NCI-H345 treated with DMSO at 0.1 percent for 48 hours (cell line): ENCODE data around the gene LTBP3.
A peak's percentile ranks its signal among the peaks of the same experiment; 100 is the strongest.

Source experiments
- DNase-seq: peaks from one replicate; lab custom pipeline; 2025; ENCODE audit not compliant: unreplicated experiment; lab: John Stamatoyannopoulos, UW

The LTBP3 gene

DNA sequence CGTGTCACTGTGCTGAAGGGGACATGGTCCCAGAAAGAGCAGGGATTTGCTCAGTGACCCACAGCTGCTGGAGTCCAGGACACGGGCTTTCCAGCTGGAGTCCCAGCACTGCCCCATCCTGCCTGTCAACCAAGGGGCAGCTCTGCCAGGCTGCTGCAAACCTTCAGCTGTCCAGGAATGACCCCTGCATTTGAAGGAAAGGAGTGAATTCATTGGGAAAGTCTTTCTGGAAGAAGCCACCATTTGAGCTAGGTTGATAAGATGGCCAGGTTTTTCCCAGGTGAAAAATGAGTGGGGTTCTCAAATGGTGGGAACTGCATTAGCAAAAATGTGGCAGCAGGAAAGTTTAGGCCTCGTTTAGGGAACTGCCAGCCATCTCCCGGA is 28.1 kb upstream of the LTBP3 start:
- DNase-seq: no peak

DNA sequence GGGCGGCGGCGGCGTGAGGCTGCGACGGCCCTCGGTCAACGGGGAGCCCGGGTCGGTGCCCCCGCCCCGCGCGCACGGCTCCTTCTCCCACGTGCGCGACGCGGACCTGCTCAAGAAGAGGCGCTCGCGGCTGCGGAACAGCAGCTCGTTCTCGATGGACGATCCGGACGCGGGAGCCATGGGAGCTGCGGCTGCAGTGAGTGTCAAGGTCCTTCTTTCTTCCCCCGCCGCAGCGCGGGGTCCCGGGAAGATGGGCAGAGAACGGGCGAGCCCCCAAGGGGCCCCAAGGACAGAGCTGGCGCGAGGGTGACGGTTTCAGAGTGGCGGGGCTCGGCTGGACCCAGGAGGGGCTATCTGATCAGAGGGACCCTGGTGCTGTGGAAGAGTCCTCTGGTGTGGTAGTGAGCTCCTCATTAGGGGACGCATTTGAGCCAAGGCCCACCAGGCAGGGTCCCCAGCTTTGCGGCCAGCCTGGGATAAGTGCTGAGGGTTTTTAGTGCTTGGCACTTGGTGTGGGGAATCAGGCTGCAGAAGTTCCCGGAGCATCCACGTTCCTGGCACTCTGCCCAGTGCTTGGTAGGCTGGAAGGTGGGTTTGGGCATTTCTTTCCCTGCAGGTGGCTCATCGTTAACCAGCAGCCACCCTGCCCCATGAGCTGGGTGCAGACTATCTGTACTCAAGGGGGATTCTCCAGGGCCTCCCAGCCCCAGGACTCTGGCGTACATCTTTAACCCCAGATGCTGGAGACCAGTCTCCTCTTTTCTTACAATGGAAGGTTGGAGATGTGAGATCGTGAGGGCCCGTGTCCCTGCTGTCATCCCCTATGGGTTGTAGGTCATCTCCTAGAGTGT is 27.5 kb upstream of the LTBP3 start:
- DNase-seq: peak; percentile 35

DNA sequence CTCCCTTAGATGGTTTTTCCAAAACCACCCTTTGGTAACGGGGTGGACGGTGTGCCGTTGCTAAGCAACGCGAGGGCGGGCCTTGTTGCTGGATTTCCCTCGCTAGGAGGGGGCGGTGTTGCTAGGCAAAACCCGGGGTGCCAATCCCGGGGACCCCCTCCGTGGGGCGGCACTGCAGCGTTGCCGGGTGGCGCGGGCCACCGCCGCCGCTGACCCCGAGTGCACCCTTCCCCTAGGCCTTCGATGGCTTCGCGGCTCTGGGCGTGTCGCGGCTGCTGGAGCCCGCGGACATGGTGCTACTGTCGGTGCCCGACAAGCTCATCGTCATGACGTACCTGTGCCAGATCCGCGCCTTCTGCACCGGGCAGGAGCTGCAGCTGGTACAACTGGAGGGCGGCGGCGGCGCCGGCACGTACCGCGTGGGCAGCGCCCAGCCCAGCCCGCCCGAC is 26.6 kb upstream of the LTBP3 start:
- DNase-seq: no peak

DNA sequence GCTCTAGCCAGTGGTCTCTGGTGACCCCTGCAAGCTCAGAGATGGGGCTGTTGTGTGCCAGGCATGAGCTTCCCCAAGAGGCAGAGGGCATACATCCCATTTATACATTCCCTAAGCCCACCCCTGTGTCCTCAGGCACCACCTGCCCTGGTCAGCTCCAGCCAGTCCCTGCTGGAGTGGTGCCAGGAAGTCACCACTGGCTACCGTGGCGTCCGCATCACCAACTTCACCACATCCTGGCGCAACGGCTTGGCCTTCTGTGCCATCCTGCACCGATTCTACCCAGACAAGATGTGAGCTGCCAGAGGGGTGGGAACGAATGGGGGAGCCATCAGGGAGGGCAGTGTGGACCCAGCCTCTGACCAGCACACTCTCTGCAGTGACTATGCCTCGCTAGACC is 25.9 kb upstream of the LTBP3 start:
- DNase-seq: no peak

DNA sequence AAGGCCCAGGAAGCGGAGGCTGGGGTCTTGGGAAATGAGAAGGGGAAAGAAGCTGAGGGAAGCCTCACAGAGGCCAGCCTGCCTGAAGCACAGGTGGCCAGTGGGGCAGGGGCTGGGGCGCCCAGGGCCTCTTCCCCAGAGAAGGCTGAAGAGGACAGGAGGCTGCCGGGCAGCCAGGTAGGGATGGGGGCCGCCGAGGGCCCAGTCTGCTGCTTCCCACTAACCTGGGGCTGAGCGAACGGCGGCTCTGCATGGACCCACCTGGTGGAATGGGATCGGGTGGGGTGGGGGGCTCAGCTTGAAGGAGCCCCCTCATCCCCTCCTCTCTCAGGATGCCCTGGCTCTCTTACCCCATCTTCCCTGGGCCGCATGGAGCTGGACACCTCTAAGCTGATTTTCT is 25.4 kb upstream of the LTBP3 start:
- no peak for DNase-seq

DNA sequence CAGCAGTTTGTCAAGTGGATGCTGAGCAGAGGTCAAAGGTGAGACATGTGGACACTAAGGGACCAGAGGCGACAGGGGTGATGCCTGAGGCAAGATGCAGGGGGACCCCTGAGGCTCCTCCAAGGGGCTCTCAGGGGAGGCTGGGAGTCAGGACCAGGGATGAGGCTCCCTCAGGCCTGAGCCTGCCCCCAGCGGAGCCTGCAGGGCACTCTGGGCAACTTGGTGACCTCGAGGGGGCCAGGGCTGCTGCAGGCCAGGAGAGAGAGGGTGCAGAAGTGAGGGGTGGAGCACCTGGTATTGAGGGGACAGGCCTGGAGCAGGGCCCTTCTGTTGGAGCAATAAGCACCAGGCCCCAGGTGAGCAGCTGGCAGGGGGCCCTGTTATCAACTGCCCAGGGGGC is 23.8 kb upstream of the LTBP3 start:
- DNase-seq: no peak

DNA sequence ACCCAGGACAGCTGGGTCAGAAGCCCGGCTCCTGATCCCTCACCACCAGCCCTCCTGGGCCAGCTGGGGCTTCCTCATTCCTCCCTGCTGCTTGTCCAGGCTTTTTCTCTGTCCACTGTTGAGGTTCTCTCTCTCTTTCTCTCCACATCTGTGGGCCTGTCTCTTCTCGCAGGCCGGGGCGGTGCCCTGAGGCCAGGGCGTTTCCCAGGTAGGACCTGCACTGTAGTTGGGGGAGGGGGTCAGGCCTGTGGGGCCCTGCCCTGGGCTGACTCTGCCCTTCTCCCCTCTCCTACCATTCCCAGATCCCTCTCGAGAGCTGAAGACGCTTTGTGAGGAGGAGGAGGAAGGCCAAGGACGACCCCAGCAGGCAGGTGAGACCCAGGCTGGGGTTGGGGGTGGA is 22.6 kb upstream of the LTBP3 start:
- no peak for DNase-seq

DNA sequence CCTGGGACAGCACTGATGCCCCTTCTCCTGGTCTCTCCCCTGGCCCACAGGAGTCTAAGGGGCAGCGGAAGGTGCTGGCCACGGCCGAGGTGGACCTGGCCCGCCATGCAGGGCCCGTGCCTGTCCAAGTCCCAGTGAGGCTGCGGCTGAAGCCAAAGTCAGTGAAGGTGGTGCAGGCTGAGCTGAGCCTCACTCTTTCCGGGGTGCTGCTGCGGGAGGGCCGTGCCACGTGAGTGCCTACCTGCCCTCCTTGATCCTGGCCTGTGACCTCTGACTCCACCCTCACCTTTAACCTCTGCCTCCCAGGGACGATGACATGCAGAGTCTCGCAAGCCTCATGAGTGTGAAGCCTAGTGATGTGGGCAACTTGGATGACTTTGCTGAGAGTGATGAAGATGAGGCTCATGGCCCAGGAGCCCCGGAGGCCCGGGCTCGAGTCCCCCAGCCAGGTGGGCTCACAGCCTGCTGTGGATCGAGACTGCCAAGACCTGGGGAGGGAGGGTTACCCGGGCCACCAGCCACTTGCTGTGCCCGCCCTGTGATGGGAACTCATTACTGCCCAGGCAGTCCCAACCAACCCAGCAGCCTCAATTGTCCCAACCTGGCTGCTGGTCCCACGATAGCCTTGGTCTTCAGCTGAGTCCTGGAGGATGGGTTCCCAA is 22.0 kb upstream of the LTBP3 start:
- DNase-seq: no peak

DNA sequence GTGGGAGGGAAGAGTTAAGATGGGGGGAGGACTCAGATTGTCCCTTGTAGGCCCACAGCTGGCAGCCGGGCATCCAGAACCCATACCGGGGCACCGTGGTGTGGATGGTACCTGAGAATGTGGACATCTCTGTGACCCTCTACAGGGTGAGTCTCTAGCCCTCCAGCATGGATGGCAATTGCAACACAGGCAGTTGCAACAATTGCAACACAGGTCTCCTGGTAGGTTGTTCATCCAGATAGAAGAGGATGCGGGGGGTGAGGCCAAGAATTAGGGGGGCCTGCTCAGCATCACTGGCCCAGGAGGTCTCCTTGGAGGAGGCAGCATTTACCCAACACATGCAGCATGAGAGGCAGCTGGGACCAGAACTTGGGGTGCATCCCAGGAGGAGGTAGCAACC is 21.1 kb upstream of the LTBP3 start:
- DNase-seq: no peak

DNA sequence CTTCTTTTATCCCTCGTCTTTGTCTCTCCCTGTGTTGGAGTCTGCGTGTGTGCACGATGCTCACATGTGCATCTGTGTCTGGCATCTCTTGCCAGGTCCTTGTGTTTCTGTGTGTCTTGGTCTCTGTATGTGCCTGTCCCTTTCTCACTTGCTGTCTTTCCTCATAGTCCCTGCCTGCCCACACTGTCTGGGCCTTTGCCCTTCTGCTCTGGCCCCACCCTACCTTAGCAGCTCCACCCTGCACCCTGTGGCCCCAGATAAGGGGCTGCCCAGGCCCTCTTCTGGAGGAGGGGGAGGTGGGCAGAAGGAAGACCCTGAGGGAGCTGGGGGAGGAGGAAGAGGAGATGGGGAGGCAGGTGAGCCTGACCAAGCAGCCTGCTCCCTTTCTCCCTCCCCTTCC is 20.5 kb upstream of the LTBP3 start:
- no peak for DNase-seq

DNA sequence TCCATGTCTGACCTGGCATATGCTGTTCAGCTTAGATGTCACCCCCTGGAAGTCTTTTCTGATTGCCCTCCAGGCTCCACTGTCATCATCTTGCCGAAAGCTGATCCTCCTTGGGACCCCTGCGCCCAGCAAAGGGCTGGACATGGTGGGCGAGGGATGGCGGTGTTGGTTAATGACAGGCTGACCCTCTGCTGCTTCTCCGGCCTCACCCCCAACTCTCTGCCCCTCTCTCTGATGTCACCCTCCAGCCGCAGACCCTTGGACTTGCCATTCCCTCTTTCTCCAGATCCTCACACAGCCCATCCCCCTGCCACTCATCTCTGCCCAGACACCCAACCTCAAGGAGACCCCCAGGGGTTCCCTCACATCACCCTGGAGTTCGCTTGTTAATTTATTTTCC is 20.0 kb upstream of the LTBP3 start:
- no peak for DNase-seq

DNA sequence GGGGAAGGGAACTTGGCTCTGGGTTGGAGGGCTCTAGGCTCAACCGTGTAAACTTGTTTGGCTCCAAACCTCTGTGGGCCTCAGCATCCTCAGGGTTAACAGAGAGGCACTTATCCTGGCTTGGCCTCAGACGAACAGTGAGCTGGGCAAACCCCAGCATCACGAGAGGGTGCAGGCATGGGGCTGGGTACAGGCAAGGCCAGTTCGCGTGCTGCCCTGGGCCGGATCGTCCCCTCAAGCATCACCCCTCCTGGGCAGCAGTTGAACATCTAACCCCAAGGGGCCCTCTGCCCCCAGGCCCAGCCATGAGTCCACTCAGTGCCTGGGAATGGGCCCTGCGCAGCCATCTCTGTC is 19.6 kb upstream of the LTBP3 start:
- DNase-seq: no peak

DNA sequence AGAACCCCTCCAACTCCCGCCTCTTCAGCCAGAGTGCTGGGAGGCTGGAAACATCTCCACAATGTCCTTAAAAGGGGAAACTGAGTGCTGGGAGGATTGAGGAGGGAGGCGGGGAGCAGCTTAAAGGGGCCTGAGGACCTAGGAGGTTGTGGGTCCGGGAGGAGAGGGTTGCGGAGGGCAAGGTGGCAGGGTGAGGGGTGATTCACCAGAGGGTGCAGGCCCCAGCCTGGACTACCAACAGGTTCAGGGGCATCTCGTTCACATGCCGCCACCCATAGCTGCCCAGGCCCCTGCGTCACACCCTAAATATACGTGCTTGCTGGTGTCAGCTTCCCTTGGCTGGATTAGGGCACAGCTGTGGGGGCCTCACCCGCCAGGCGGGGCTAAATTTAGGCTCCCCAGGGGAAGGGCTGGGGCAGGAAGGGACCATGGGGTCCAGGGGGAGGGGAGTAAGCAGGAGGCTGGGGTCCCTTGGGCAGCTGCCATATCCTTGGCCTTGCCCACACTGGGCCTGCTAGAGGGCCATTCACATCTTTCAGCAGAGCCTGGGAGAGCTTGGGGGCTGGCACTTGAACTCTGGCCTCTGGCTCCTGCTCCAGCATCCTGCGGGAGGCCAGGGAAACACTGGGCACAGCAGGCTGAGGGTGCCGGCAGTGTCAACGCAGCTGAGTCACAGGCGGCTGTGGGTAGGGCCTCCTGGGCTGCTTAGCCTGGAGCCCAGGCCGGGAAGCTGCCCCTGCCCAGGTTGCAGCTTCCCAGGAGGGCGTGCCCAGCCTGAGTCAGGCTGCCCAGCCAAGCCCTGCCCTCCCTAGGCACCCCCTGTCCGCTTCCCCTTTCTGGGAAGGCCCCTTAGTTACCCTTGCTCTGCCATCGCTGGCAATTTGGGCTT is 19.0 kb upstream of the LTBP3 start:
- no peak for DNase-seq

DNA sequence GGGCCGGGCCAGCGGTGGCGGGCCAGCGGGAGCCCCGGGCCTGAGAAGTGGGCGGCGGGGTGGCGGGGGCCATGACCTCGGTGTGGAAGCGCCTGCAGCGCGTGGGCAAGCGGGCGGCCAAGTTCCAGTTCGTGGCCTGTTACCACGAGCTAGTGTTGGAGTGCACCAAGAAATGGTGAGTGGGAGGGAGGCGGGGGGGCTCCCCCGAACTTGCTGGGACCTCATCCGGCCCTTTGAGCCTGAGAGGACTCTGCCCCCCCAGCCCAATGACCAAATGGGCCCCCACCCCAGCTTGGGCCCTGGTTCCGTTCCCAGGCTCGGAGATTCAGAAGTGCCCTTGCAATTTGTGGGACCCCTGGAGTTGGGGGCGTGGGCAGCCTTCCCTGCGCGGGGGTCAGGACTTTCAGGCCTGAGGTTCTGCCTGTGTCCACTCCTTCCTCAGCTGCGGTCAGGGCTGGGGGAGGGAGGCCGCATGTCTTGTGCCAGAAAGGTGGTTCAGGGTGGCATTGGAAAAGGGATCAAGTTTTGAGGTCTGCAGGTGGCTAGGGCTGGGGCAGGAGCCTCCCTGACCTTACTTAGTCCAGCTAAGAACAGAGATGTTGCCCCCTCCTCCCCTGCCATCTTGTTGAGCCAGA is 18.2 kb upstream of the LTBP3 start:
- no peak for DNase-seq

DNA sequence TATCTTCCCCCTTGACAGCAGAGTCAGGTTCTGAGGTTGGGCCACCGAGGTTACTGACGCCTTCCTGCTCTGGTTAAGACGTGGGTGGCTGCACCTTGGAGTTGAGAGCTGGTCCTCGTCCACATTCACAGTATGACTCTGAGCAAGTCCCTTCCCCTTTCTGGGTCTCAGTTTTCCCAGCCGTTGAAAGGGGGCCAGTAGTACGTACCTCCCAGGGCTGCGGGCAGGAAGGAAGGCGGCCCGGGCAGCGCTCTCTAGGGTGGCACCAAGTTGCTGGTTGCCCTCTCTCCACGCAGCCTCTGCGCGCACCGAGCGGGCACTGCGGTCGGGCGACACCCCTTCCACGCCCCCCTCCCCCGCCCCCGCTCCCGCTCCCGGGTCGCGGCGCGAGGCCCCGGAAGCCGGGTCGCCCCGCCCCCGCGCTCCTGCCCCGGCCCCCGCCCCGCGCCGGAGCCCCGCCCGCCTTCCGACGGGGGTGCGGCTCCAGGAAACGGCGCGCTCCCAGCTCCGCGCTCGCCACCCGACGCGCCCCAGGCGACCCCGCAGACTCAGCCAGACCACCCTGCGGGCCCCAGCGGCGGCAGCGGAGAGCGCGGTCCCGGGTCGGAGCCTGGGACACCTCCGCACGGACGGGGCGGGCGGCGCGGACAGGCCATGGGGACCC is 17.5 kb upstream of the LTBP3 start, which contains the start of gene EHBP1L1:
Gene EHBP1L1, plus strand, starts transcription at position 486 of the 664 bp plus-strand sequence. CDS start 250 bp downstream, outside the sequence.
- DNase-seq: no peak

DNA sequence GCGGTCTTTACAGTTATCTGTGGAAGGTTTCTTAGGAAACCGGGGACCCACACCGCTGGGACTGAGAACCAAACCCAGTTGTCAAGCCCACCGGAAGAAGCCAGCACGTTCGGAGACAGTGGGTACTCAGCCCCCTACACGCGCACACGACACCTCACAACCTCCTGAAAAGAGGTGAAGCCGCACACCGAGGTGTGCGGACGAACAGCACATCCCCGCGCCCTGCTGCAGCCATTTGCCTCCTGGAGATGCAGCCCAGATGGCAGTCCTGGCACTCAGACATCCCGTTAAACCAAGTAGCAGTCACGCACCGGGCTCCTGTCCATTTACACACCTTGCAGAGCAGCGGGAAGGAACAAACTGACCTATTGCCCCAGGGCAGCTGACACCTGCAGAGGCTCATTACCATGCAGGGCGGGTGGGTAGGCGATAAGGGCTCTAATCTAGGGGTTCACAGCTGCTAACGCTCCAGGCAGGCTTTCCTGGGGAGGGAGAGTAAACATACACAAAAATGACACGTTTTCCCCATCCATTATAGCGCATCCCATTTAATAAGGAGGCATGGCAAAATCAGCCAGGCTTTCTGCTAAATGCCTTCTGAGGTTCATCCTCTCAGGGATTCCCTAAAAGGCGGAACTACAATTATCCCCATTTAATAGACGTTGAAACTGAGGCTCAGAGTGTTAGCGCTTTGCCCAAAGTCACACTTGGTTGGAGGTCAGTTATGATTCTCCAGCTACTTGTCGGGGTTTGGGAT is 16.8 kb upstream of the LTBP3 start:
- no peak for DNase-seq

DNA sequence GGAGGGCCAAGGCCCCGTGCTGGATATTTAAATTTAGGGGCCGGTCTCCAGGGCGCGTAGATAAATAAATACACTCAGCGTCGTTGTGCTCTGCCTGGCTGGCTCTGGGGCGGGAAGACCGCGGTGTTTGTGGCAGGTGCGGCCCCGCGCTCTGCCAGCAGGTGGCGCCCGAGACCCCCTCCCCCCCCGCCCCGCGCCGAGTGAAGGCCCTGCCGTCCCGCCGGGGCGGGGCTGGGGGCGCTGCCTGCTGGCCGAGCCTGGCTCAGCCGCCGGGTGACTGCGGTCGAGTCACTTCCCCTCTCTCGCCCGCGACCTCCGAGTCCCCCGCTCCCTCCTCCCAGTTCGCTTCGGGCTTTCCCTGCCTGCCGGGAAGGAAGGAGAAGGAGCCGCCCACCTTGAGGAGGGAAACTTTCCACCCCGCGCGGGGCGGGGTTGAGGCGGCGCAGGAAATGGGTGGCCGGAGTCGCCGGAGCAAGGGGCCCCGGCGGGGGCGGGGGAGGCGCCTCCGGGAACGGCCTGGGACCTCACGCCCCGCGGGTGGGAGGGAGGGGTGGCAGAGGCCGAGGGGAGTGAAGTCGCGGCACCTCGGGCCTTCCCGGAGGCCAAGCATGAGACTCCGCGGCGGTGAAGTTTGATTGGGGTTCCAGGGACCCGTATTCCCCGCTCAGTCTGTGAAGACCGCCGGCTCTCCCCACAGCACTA is 16.1 kb upstream of the LTBP3 start:
- DNase-seq: peak; percentile 41

DNA sequence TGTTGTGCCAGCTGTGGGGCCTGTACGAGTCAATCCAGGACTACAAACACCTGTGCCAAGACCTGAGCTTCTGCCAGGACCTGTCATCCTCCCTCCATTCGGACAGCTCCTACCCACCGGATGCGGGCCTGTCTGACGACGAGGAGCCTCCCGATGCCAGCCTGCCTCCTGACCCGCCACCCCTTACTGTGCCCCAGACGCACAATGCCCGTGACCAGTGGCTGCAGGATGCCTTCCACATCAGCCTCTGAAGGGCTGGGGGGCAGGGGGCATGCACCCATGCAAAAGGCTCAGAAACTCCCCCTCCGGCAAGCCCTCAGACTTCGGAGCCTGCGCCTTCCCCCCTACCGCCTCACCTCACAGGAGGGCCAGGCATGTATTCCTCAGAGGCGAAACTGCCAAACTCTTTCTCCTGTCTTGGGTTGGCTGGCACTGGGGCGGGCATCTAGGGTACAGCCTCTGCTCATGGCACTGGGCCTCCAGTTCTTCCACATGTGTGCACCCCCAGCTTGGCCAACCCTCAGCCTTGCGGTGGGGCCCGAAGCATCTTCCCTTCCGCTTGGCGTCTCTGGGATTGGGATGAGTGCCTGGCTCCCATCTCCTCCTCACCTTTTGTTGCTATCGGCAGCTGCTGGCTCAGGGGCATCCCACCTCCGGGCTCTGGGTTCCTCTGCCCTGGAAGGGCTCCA is 15.4 kb upstream of the LTBP3 start:
- no peak for DNase-seq
